Fibroblast of skin of left quadriceps (primary cell): ENCODE data around the gene IL18RAP.
A peak's percentile ranks its signal among the peaks of the same experiment; 100 is the strongest.

Experiments used
- DNase-seq, 2 experiments: peaks; one replicate each; pipeline ENCODE4 v3.0.0-alpha.2; 2013; ENCODE audit warnings: low read depth in 2 of 2

The IL18RAP gene

GRCh38 chr2:102421890-102422759, 835 bp upstream of the IL18RAP start:
- DNase-seq: no peak

GRCh38 chr2:102423368-102423767, 408 bp downstream of the IL18RAP start:
- DNase-seq: no peak

GRCh38 chr2:102424754-102425153, 1.8 kb downstream of the IL18RAP start:
- no peak for DNase-seq

- DNase-seq: no peak
Observed at GRCh38 chr2:102425441-102426132, 2.6 kb downstream of the IL18RAP start.

GRCh38 chr2:102427249-102427648, 4.3 kb downstream of the IL18RAP start:
- no peak for DNase-seq

- DNase-seq: no peak
Observed at GRCh38 chr2:102428573-102428972, 5.6 kb downstream of the IL18RAP start.

GRCh38 chr2:102432386-102432785, 9.4 kb downstream of the IL18RAP start:
- no peak for DNase-seq

- no peak for DNase-seq
Observed at GRCh38 chr2:102433973-102434654, 11.2 kb downstream of the IL18RAP start.

GRCh38 chr2:102434655-102435381, 11.9 kb downstream of the IL18RAP start:
- no peak for DNase-seq

- DNase-seq: no peak
Observed at GRCh38 chr2:102435741-102436140, 12.8 kb downstream of the IL18RAP start.

GRCh38 chr2:102436323-102436722, 13.4 kb downstream of the IL18RAP start:
- DNase-seq: peak in 1 of 2 experiments; percentile 9

GRCh38 chr2:102437122-102437521, 14.2 kb downstream of the IL18RAP start:
- DNase-seq: no peak

- no peak for DNase-seq
Observed at GRCh38 chr2:102438111-102438510, 15.2 kb downstream of the IL18RAP start.

- no peak for DNase-seq
Observed at GRCh38 chr2:102438578-102438977, 15.6 kb downstream of the IL18RAP start.

- peak; percentile 22 to 40 for DNase-seq
Observed at GRCh38 chr2:102439065-102439695, 16.2 kb downstream of the IL18RAP start.

- DNase-seq: no peak
Observed at GRCh38 chr2:102442967-102443828, 20.2 kb downstream of the IL18RAP start.

- no peak for DNase-seq
Observed at GRCh38 chr2:102444233-102444632, 21.3 kb downstream of the IL18RAP start.

GRCh38 chr2:102446936-102447335, 24.0 kb downstream of the IL18RAP start:
- DNase-seq: no peak

GRCh38 chr2:102449370-102449974, 26.5 kb downstream of the IL18RAP start:
- DNase-seq: peak in 1 of 2 experiments; percentile 8

- DNase-seq: no peak
Observed at GRCh38 chr2:102451968-102452367, 29.0 kb downstream of the IL18RAP start.
